MCF 10A (cell line): ENCODE results near the gene KIR2DL1. TPM values are rescaled to one million over a fixed set of nuclear protein-coding genes. Genes with fewer than 3 reads are reported as not detected.
"Not testable (repeated sequence)": the region's sequence is repeated elsewhere in the genome, so short reads cannot be mapped to it uniquely, and the experiment has no call there.

Experiments
- BruUV-seq: library from RNA; stranded (reverse); fragments of 400-500 nt; replicated peaks from 2 replicates; lab custom pipeline; 2021; lab: Mats Ljungman, UMichigan
- CTCF ChIA-PET: fragments of 300-600 bp; sonication (Branson Sonifier 250); formaldehyde crosslinking; extraction: SDS; loops from one replicate; lab custom pipeline; 2021; ENCODE audit warnings: antibody characterized with exemption, inconsistent platforms; lab: Yijun Ruan, JAX
- POLR2A ChIA-PET: fragments of 300-600, 350-650 bp; sonication (Branson Sonifier 250); formaldehyde crosslinking; extraction: SDS; loops from one replicate; lab custom pipeline; 2020; ENCODE audit warnings: antibody characterized with exemption, inconsistent platforms; lab: Yijun Ruan, JAX
- DNase-seq: peaks from one replicate; pipeline ENCODE4 v3.0.0-alpha.2; 2018; ENCODE audit not compliant: unreplicated experiment
- H3K27ac Mint-ChIP-seq: one replicate; pipeline ENCODE4 v1.8.0; 2022; ENCODE audit warnings: mild to moderate bottlenecking, low read depth, mixed read lengths; ENCODE audit not compliant: unreplicated experiment
- H3K27me3 Mint-ChIP-seq: one replicate; pipeline ENCODE4 v1.8.0; 2022; ENCODE audit warnings: mixed read lengths; ENCODE audit not compliant: insufficient read depth, unreplicated experiment
- H3K36me3 Mint-ChIP-seq: one replicate; pipeline ENCODE4 v1.8.0; 2022; ENCODE audit warnings: mild to moderate bottlenecking, moderate library complexity, mixed read lengths; ENCODE audit not compliant: insufficient read depth, unreplicated experiment
- H3K4me1 Mint-ChIP-seq: one replicate; pipeline ENCODE4 v1.8.0; 2022; ENCODE audit warnings: mixed read lengths; ENCODE audit not compliant: insufficient read depth, unreplicated experiment
- H3K4me3 Mint-ChIP-seq: one replicate; pipeline ENCODE4 v1.8.0; 2022; ENCODE audit warnings: mild to moderate bottlenecking, moderate library complexity, mixed read lengths; ENCODE audit not compliant: unreplicated experiment
- H3K9me3 Mint-ChIP-seq: one replicate; pipeline ENCODE4 v1.8.0; 2022; ENCODE audit warnings: mixed read lengths; ENCODE audit not compliant: unreplicated experiment
- intact Hi-C: fragments of 100-400 bp; cut with micrococcal nuclease; formaldehyde crosslinking; loops from 2 replicates; pipeline ENCODE4 v1.14.1; 2022
- total RNA-seq: library from RNA; stranded (reverse); gene quantifications from 2 replicates; pipeline ENCODE4 v1.2.3, GENCODE V29; 2022

The KIR2DL1 gene
- total RNA-seq, 1 experiment from 2014 or later = not detected

DNA sequence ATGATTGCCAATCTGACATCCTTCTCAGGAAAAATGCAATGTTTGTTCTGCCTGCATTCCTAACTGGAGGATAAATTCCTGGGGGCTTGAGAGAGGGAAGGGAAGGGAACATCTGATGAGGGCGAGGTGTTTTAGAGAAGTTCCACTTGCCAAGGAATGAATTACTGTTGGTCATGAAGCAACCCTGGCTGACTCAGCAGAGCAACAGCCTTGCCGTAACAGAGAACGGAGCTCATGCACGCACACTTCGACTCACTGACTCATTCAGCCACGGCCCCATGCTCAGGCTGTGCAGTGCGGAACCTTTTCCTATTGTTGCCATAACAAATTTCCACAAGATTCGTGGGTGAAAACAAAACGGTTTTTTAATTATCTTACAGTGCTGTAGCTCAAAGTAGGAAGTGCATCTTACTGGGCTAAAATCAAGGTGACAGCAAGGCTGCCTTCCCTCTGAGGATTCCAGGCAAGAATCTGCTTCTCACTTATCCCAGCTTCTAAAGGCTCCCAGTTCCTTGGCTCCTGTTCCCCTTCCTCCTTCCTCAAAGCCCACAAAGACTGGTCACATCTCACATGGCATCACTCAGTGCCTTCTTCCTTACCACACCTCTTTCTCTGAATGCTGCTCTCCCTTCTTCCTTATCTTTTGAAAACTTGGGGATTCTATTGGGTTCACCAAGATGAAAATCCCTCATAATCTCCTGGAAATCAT is 21.8 kb upstream of the KIR2DL1 start:
- BruUV-seq, H3K27me3 Mint-ChIP-seq, H3K4me1 Mint-ChIP-seq, H3K36me3 Mint-ChIP-seq, H3K4me3 Mint-ChIP-seq, intact Hi-C loops, CTCF ChIA-PET, H3K27ac Mint-ChIP-seq: not testable (repeated sequence)
- peak; percentile 83 for DNase-seq
- POLR2A ChIA-PET = interaction anchor here (1.1 to 1.3 kb wide), 2 partner anchors 9 to 16 kb away, joined by 4 read pairs; no protein-coding TSS in a partner anchor
- H3K9me3 Mint-ChIP-seq = peaks cover 27% of the 10 kb centered on the region

GRCh38 chr19:54750276-54750675 is 19.3 kb upstream of the KIR2DL1 start:
- CTCF ChIA-PET, H3K27me3 Mint-ChIP-seq, intact Hi-C loops, BruUV-seq, H3K36me3 Mint-ChIP-seq, H3K4me1 Mint-ChIP-seq, POLR2A ChIA-PET, H3K27ac Mint-ChIP-seq, H3K4me3 Mint-ChIP-seq: not testable (repeated sequence)
- peak; percentile 25 for DNase-seq
- peaks cover 25% of the 10 kb centered on the region for H3K9me3 Mint-ChIP-seq

DNA sequence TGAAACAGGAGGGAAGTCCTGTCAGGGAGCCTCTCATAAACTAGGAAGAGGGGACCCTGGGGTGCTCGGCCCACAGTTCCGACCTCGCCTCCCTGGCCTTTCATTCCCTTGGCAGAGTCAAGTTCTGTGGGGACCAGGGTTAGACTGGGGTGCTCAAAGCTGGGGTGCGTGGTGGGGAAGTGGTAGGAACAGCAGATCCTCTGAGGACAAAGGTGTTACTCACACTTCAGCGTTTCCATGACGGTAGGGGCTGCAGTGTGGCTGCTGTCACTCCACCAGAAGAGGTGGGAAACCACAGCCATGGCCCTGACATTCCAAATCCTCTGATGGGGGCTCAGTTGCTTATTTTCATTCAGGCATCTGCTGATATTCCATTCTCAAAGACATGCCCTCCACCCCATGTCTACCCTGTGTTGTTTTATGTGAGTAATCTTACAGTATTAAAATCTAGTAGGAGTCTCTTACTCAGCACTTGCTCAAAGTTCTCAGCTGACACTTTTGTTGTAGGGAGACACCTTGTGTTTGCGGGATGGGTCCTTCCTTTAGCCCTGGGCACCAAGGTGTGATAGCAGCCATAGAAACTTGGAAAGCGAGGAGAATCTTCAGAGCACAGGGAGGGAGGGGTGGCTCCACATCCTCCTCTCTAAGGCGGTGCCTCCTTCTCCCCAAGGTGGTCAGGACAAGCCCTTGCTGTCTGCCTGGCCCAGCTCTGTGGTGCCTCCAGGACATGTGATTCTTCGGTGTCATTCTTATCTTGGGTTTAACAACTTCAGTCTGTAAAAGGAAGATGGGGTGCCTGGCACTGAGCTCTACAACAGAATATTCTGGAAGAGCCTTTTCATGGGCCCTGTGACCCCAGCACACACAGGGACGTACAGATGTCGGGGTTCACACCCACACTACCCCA is 13.1 kb upstream of the KIR2DL1 start:
- CTCF ChIA-PET, BruUV-seq, DNase-seq, intact Hi-C loops, H3K27ac Mint-ChIP-seq, H3K27me3 Mint-ChIP-seq, H3K4me3 Mint-ChIP-seq, H3K4me1 Mint-ChIP-seq, H3K36me3 Mint-ChIP-seq: not testable (repeated sequence)
- POLR2A ChIA-PET = interaction anchor here (1.1 kb wide), 1 partner anchor 9 kb away, joined by 4 read pairs; no protein-coding TSS in a partner anchor
- peaks cover 56% of the 10 kb centered on the region for H3K9me3 Mint-ChIP-seq

GRCh38 chr19:54758577-54758976 is 11.0 kb upstream of the KIR2DL1 start:
- intact Hi-C loops, BruUV-seq, H3K27ac Mint-ChIP-seq, POLR2A ChIA-PET, DNase-seq, H3K36me3 Mint-ChIP-seq, CTCF ChIA-PET, H3K4me1 Mint-ChIP-seq, H3K4me3 Mint-ChIP-seq, H3K27me3 Mint-ChIP-seq: not testable (repeated sequence)
- peaks cover 50% of the 10 kb centered on the region for H3K9me3 Mint-ChIP-seq

DNA sequence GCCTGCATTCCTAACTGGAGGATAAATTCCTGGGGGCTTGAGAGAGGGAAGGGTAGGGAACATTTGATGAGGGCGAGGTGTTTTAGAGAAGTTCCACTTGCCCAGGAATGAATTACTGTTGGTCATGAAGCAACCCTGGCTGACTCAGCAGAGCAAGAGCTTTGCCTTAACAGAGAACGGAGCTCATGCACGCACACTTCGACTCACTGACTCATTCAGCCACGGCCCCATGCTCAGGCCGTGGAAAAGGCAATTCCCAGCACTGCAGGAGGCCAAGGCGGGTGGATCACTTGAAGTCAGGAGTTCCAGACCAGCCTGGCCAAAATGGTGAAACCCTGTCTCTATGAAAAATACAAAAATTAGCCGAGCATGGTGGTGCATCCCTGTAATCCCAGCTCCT is 5.4 kb upstream of the KIR2DL1 start:
- H3K27me3 Mint-ChIP-seq, BruUV-seq, H3K27ac Mint-ChIP-seq, H3K4me3 Mint-ChIP-seq, H3K4me1 Mint-ChIP-seq, intact Hi-C loops, H3K36me3 Mint-ChIP-seq: not testable (repeated sequence)
- H3K9me3 Mint-ChIP-seq = peaks cover 32% of the 10 kb centered on the region
- DNase-seq = peak; percentile 86
- ChIA-PET CTCF (interaction anchor here (1.2 kb wide), 1 partner anchor 91 kb away, joined by 4 read pairs; no protein-coding TSS in a partner anchor), POLR2A (interaction anchor here (0.7 to 0.9 kb wide), 2 partner anchors 16 to 45 kb away, joined by 3 to 4 read pairs; no protein-coding TSS in a partner anchor)

DNA sequence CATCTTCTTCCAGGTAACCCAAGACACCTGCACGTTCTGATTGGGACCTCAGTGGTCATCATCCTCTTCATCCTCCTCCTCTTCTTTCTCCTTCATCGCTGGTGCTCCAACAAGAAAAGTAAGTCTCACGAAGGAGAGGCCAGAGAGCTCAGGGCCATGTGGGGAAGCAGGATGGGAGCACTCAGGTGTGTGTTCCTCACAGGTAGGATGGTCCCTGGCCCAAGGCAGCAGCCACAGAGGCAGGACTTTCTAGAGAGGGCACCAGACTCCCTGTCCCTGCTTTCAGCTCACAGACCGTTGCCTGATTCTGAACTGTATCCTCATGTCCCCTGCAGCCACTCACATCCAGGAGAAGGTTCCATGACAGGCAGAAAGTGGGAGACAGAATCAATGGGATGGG is 3.1 kb upstream of the KIR2DL1 start:
- H3K4me3 Mint-ChIP-seq, POLR2A ChIA-PET, DNase-seq, H3K27ac Mint-ChIP-seq, H3K4me1 Mint-ChIP-seq, H3K27me3 Mint-ChIP-seq, BruUV-seq, H3K36me3 Mint-ChIP-seq, intact Hi-C loops: not testable (repeated sequence)
- peaks cover 22% of the 10 kb centered on the region for H3K9me3 Mint-ChIP-seq
- CTCF ChIA-PET = interaction anchor here (0.7 kb wide), 1 partner anchor 772 kb away, joined by 3 read pairs; no protein-coding TSS in a partner anchor

DNA sequence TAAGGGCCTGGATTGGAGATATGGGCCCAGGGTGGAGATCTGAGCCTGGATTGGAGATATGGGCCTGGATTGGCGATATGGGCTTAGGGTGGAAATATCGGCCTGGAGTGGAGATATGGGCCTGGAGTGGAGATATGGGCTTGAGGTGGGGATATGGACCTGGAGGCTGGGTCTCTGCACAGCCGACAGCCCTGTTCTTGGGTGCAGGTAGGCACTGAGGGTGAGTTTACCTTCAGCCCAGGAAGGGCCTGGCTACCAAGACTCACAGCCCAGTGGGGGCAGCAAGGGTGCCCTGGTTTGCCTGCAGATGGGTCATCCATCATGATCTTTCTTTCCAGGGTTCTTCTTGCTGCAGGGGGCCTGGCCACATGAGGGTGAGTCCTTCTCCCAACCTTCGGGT is 918 bp downstream of the KIR2DL1 start:
- H3K9me3 Mint-ChIP-seq = peaks cover 57% of the 10 kb centered on the region
- H3K4me1 Mint-ChIP-seq, CTCF ChIA-PET, H3K4me3 Mint-ChIP-seq, H3K27ac Mint-ChIP-seq, H3K27me3 Mint-ChIP-seq, DNase-seq, POLR2A ChIA-PET, H3K36me3 Mint-ChIP-seq, intact Hi-C loops, BruUV-seq: not testable (repeated sequence)

GRCh38 chr19:54771018-54771960 is 1.7 kb downstream of the KIR2DL1 start:
- DNase-seq = peak; percentile 90
- H3K27ac Mint-ChIP-seq, BruUV-seq, H3K27me3 Mint-ChIP-seq, H3K4me3 Mint-ChIP-seq, H3K4me1 Mint-ChIP-seq, H3K36me3 Mint-ChIP-seq, intact Hi-C loops: not testable (repeated sequence)
- POLR2A ChIA-PET = interaction anchor here (0.7 kb wide), 1 partner anchor 755 kb away, joined by 3 read pairs; no protein-coding TSS in a partner anchor
- H3K9me3 Mint-ChIP-seq = peaks cover 64% of the 10 kb centered on the region
- CTCF ChIA-PET = interaction anchor here (0.7 kb wide), 1 partner anchor 99 kb away, joined by 3 read pairs; no protein-coding TSS in a partner anchor
